Ascending aorta (tissue), 2 donors: ENCODE measurements around the gene SORCS2. TPM values are rescaled to one million over a fixed set of nuclear protein-coding genes. Genes with fewer than 3 reads are reported as not detected.

Source experiments
- DNase-seq, 2 donors: peaks; one replicate each; pipeline ENCODE4 v3.0.0-alpha.2; 2019; ENCODE audit warnings: low spot score in 2 of 2
- H3K27ac ChIP-seq, 2 donors: fragments of 200-600 bp; sonication (generic); one replicate each; pipeline ENCODE4 v1.5.1; 2016 to 2017; ENCODE audit warnings: mild to moderate bottlenecking in 1 of 2
- H3K27me3 ChIP-seq: fragments of 200-600 bp; sonication (generic); one replicate; pipeline ENCODE4 v1.5.1; 2017
- H3K36me3 ChIP-seq, 2 donors: fragments of 200-600 bp; sonication (generic); one replicate each; pipeline ENCODE4 v1.5.1; 2016
- H3K4me1 ChIP-seq, 2 donors: fragments of 200-600 bp; sonication (generic); one replicate each; pipeline ENCODE4 v1.5.1; 2016 to 2017; ENCODE audit warnings: mild to moderate bottlenecking in 1 of 2
- H3K4me3 ChIP-seq, 2 donors: fragments of 200-600 bp; sonication (generic); one replicate each; pipeline ENCODE4 v1.5.1; 2016 to 2017; ENCODE audit warnings: mild to moderate bottlenecking in 1 of 2
- H3K9me3 ChIP-seq, 2 donors: fragments of 200-600 bp; sonication (generic); one replicate each; pipeline ENCODE4 v1.5.1; 2016
- CTCF ChIP-seq, 3 experiments: fragments of 200-600 bp in 2 of 3; fragments of 450-650 bp in 1 of 3; sonication (generic) in 2 of 3; IDR thresholded peaks; one replicate each; pipeline ENCODE4 v1.5.1; 2016 to 2019; ENCODE audit warnings: antibody characterized with exemption in 3 of 3, mild to moderate bottlenecking in 1 of 3, moderate library complexity in 1 of 3
- intact Hi-C: fragments of 100-400 bp; cut with DNase I; formaldehyde crosslinking; loops from one replicate; pipeline ENCODE4 v1.15.1; 2023
- total RNA-seq: library from RNA; depleted of rRNA; stranded (reverse); fragments of >200 nt; gene quantifications from one replicate; pipeline ENCODE4 v1.1.0, GENCODE V29; 2016

Gene SORCS2
- total RNA-seq, 1 donor from 2014 or later: 0.32 TPM

GRCh38 chr4:7313347-7313811, 121.0 kb downstream of the SORCS2 start:
- intact Hi-C loops: no loop called here
- no peak for TF ChIP-seq CTCF (IDR thresholded peaks at IDR 0.05)
- H3K4me1 ChIP-seq: no peaks in the 10 kb centered on the region
- DNase-seq: no peak
- H3K36me3 ChIP-seq: no peaks in the 10 kb centered on the region
- peaks cover 0 to 1% of the 10 kb centered on the region in 2 donors for H3K9me3 ChIP-seq
- H3K27me3 ChIP-seq: no peaks in the 10 kb centered on the region
- no peak overlapping the region for H3K27ac ChIP-seq
- H3K4me3 ChIP-seq: no peak overlapping the region

- H3K4me3 ChIP-seq: no peak overlapping the region
- no peak for TF ChIP-seq CTCF (IDR thresholded peaks at IDR 0.05)
- no peaks in the 10 kb centered on the region for H3K36me3 ChIP-seq
- peaks cover 2 to 4% of the 10 kb centered on the region in 2 donors for H3K9me3 ChIP-seq
- no peaks in the 10 kb centered on the region for H3K4me1 ChIP-seq
- intact Hi-C loops: no loop called here
- no peaks in the 10 kb centered on the region for H3K27me3 ChIP-seq
- no peak overlapping the region for H3K27ac ChIP-seq
- DNase-seq: no peak
Observed at GRCh38 chr4:7313991-7314390, 121.7 kb downstream of the SORCS2 start.

DNA sequence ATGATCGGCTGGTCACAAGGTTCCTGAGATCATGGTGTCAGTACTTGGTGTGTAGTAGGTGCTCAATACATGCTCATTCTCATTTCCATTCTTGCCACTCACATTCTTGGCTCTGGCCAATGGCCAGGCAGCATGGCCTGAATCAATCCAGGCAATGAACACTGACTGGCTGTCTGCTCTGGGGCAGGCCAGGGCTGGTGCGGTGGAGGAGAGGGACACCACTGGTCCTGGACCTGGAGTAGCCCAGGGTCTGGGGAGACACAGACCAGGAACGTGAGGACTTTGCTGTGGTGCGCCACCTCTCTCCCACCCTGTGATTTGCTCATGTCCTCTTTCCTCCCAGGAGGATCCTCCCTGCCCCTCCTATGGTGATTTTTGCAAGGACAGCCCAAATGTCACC, 122.9 kb downstream of the SORCS2 start:
- Histone ChIP-seq H3K27ac (no peak overlapping the region), H3K36me3 (no peaks in the 10 kb centered on the region), H3K4me1 (no peaks in the 10 kb centered on the region), H3K27me3 (no peaks in the 10 kb centered on the region), H3K4me3 (no peak overlapping the region), H3K9me3 (peaks cover 4 to 9% of the 10 kb centered on the region in 2 donors)
- TF ChIP-seq CTCF (IDR thresholded peaks at IDR 0.05): no peak
- DNase-seq: no peak
- intact Hi-C loops: no loop called here

DNA sequence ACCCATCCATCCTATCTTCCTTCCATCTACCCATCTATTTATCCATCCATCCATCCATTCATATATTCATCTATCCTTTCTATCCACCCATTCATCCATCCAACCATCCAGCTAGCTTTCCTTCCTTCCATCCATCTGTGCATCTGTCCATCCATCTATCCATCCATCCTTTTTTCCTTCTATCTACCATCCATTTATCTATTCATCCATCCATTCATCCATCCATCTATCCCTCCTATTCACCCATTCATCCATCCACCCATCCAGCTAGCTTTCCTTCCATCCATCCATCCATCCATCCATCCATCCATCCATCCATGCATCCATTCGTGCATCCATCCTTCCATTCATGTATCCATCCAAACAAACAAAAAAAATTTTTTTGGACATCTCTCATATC, 123.6 kb downstream of the SORCS2 start:
- H3K27me3 ChIP-seq: no peaks in the 10 kb centered on the region
- intact Hi-C loops: no loop called here
- no peak for TF ChIP-seq CTCF (IDR thresholded peaks at IDR 0.05)

GRCh38 chr4:7319024-7319423, 126.7 kb downstream of the SORCS2 start:
- no peak for DNase-seq
- intact Hi-C loops: no loop called here
- no peak overlapping the region for H3K27ac ChIP-seq
- no peaks in the 10 kb centered on the region for H3K36me3 ChIP-seq
- no peaks in the 10 kb centered on the region for H3K27me3 ChIP-seq
- H3K4me3 ChIP-seq: no peak overlapping the region
- TF ChIP-seq CTCF (IDR thresholded peaks at IDR 0.05): no peak
- H3K9me3 ChIP-seq: peaks cover 7 to 9% of the 10 kb centered on the region in 2 donors
- H3K4me1 ChIP-seq: no peaks in the 10 kb centered on the region

More for the DNA sequence above, 123.6 kb downstream of the SORCS2 start:
- H3K36me3 ChIP-seq: no peaks in the 10 kb centered on the region
- no peaks in the 10 kb centered on the region for H3K4me1 ChIP-seq
- no peak overlapping the region for H3K27ac ChIP-seq
- no peak overlapping the region for H3K4me3 ChIP-seq
- DNase-seq: no peak
- H3K9me3 ChIP-seq: peaks cover 7 to 9% of the 10 kb centered on the region in 2 donors

GRCh38 chr4:7320206-7320797, 128.0 kb downstream of the SORCS2 start:
- intact Hi-C loops: no loop called here
- no peak for DNase-seq
- Histone ChIP-seq H3K27me3 (no peaks in the 10 kb centered on the region), H3K9me3 (peaks cover 7 to 9% of the 10 kb centered on the region in 2 donors), H3K4me1 (no peaks in the 10 kb centered on the region), H3K36me3 (no peaks in the 10 kb centered on the region), H3K4me3 (no peak overlapping the region), H3K27ac (no peak overlapping the region)
- TF ChIP-seq CTCF (IDR thresholded peaks at IDR 0.05): no peak
